HL-60/S4 treated with phorbol 12-myristate 13-acetate at 8.2 ng/mL for 4 days and 3 days (cell line): ENCODE measurements around the gene MLXIPL.
"Not testable (repeated sequence)": the region's sequence is repeated elsewhere in the genome, so short reads cannot be mapped to it uniquely, and the experiment has no call there.

Experiments used
- in situ Hi-C: fragments of 300-500 bp; cut with MboI; formaldehyde crosslinking; loops from 2 replicates; pipeline ENCODE4 v1.15.0; 2022; ENCODE audit warnings: low sequenced_read_pairs

Gene MLXIPL

DNA sequence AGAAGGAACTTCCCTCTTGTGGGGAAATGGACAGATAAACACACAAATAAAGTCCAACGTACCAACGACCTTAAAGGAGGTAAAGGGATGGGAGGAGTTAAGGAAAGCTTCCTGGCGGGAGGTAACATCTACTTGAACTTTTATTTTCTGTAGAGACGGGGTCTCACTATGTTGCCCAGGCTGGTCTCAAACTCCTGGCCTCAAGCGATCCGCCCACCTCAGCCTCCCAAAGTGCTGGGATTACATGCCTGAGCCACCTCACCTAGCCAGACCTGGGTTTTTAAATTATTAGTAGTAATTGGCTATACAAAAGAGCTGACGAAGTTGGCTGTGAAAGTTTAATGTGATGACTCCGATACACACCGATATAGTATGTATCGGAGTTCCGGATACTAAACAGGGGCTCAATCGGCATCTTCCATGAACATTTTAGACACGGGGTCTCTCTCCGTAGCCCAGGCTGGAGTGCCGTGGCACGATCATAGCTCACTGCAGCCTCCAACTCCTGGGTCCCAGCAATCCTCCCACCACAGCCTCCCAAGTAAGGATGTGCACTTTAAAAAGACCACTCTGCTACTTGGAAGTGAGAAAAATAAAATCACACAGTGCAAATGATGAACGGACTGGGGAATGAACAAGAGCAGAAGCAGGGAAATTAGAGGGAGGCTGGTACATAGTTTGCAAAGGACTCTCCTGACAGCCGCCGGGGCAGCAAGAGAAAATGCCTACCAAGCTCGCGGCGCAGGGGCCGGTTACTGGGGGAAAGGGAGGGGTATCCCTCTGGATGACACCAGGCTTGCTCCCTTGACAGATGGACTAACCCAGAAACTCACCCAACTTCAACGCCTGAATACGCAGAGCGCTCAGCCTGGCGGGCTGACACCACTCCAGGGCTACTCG lies 67.9 kb downstream of the MLXIPL start:
- in situ Hi-C loops = no loop called here

DNA sequence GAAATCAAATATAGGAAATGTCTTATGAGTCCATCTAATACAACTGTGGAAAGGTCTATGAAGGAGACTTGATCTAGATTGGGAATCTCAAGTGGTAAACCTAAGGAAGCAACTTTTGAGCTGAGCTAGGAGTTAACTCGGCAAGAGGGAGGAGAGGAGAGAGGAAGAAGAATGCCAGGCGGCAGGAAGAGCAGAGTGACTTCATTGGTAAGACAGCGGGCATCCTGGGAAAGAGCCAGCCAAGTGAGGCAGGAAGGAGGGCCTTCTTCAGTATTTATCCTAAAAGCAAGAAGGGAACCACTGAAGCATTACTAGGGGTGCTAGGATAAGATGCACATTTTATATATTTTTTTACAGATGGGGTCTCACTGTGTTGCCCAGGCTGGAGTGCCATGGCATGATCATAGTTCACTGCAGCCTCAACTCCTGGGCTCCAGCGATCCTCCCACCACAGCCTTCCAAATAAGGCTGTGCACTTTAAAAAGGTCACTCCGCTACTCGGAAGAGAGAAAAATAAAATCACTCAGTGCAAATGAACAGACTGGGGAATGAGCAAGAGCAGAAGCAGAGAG lies 68.8 kb downstream of the MLXIPL start:
- in situ Hi-C loops = no loop called here

DNA sequence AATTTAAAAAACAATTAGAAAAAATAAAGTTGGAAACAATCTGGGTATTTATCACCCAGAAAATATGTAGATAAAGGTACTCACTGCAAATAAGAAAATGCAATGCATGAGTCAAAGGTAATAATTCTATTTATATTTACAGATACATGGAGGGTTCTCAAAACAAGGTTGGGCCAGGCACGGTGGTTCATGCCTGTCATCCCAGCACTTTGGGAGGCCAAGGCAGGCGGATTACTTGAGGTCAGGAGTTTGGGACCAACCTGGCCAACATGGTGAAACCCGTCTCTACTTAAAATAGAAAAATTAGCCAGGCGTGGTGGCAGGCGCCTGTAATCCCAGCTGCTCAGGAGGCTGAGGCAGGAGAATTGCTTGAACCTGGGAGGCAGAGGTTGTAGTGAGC lies 74.2 kb downstream of the MLXIPL start:
- in situ Hi-C loops = not testable (repeated sequence)

DNA sequence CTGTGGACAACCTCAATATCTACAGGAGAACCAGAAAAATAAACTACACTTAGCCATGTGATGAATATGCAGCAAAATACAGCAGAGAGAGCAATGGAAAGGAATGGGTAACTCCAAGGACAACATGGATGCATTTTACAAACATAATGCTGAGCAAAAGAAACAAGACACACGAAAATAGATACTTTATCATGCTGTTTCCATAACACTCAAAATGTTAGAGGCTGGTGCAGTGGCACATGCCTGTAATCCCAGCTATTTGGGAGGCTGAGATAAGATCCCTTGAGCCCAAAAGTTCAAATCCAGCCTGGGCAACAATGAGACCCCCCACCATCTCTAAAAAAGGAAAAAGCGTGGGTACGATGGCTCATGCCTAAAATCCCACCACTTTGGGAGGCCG lies 75.1 kb downstream of the MLXIPL start:
- in situ Hi-C loops = no loop called here

DNA sequence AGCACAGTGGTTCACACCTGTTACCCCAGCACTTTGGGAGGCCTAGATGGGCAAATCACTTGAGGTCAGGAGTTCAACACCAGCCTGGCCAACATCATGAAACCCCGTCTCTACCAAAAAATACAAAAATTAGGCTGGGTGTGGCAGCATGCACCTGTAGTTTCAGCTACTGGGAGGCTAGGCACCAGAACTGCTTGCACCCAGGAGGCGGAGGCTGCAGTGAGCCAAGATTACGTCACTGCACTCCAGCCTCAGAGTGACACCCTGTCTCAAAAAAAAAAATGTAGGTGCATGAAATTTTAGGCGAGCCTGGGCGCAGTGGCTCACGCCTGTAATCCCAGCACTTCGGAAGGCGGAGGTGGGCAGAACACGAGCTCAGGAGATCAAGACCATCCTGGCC lies 76.5 kb downstream of the MLXIPL start:
- in situ Hi-C loops = no loop called here

DNA sequence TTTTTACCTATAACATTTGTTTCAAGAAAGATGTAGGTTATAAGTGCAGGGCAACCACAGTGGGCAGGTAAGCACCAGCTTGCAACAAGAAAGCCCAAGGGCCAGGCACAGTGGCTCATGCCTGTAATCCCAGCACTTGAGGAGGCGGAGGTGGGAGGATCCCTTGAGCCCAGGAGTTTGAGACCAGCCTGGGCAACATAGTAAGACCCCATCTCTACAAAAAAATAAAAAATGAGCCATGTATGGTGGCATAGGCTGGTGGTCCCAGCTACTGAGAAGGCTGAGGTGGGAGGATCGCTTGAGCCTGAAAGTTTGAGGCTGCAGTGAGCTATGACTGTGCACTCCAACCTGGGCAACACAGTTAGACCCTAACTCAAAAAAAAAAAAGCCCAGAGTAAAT lies 79.6 kb downstream of the MLXIPL start:
- in situ Hi-C loops = no loop called here
